ENCODE data around the gene EFNB1.

The EFNB1 gene

DNA sequence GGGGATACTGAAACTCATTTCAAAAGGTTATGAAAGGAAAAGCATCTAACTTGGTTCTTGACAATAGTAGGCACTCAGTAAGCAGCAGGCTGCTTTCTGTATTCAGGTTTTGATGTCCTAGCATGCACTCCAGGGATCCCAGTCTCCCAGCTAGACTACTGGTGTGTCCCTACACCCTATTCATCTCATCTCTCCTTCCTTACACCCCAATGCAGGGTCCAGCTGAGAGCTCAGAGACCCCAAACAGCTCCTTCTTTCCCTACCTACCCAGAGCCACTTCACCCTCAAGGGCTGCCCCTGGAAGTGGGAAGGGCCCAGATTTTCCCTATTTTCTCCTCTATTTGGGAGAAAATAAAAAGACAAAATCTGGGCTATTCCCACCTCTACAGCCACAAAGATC is 1.6 kb upstream of the EFNB1 start:
- no peak overlapping the region for H3K27ac ChIP-seq (ENCODE audit: insufficient read depth, low read depth, low read length, poor library complexity, severe bottlenecking)
- peaks cover 3% of the 10 kb centered on the region for H3K4me1 ChIP-seq (ENCODE audit: control insufficient read depth, insufficient read depth, low read length)
- H3K27me3 ChIP-seq (ENCODE audit: control insufficient read depth, insufficient read depth, low read length, poor library complexity, severe bottlenecking), result no peaks in the 10 kb centered on the region
- no peaks in the 10 kb centered on the region for H3K9me3 ChIP-seq (ENCODE audit: control insufficient read depth, low read length)
- H3K36me3 ChIP-seq (ENCODE audit: control insufficient read depth, insufficient read depth, low read length), result no peaks in the 10 kb centered on the region
- no peak overlapping the region for H3K4me3 ChIP-seq (ENCODE audit: insufficient read depth, low read depth, low read length)

GRCh38 chrX:68827848-68828624 is 785 bp upstream of the EFNB1 start:
- H3K4me3 ChIP-seq (ENCODE audit: insufficient read depth, low read depth, low read length), result peak overlapping the region; percentile 33
- H3K9me3 ChIP-seq (ENCODE audit: control insufficient read depth, low read length), result no peaks in the 10 kb centered on the region
- H3K4me1 ChIP-seq (ENCODE audit: control insufficient read depth, insufficient read depth, low read length), result no peaks in the 10 kb centered on the region
- 3 to 4% methylated on average over 34 to 35 of the region's 35 CpGs for WGBS, 2 experiments
- H3K27ac ChIP-seq (ENCODE audit: insufficient read depth, low read depth, low read length, poor library complexity, severe bottlenecking), result peak overlapping the region; percentile 16
- no peaks in the 10 kb centered on the region for H3K27me3 ChIP-seq (ENCODE audit: control insufficient read depth, insufficient read depth, low read length, poor library complexity, severe bottlenecking)
- no peaks in the 10 kb centered on the region for H3K36me3 ChIP-seq (ENCODE audit: control insufficient read depth, insufficient read depth, low read length)

- WGBS, 2 experiments, result 1% methylated on average over 74 of the region's 74 CpGs
- no peaks in the 10 kb centered on the region for H3K36me3 ChIP-seq (ENCODE audit: control insufficient read depth, insufficient read depth, low read length)
- H3K4me1 ChIP-seq (ENCODE audit: control insufficient read depth, insufficient read depth, low read length), result peaks cover 11% of the 10 kb centered on the region
- peak overlapping the region; percentile 66 for H3K4me3 ChIP-seq (ENCODE audit: insufficient read depth, low read depth, low read length)
- H3K27me3 ChIP-seq (ENCODE audit: control insufficient read depth, insufficient read depth, low read length, poor library complexity, severe bottlenecking), result no peaks in the 10 kb centered on the region
- no peaks in the 10 kb centered on the region for H3K9me3 ChIP-seq (ENCODE audit: control insufficient read depth, low read length)
- no peak overlapping the region for H3K27ac ChIP-seq (ENCODE audit: insufficient read depth, low read depth, low read length, poor library complexity, severe bottlenecking)
Measured at GRCh38 chrX:68829582-68830418, 979 bp downstream of the EFNB1 start.

- Histone ChIP-seq H3K4me1 (ENCODE audit: control insufficient read depth, insufficient read depth, low read length) (peaks cover 20% of the 10 kb centered on the region), H3K27me3 (ENCODE audit: control insufficient read depth, insufficient read depth, low read length, poor library complexity, severe bottlenecking) (no peaks in the 10 kb centered on the region), H3K36me3 (ENCODE audit: control insufficient read depth, insufficient read depth, low read length) (no peaks in the 10 kb centered on the region), H3K9me3 (ENCODE audit: control insufficient read depth, low read length) (no peaks in the 10 kb centered on the region), H3K27ac (ENCODE audit: insufficient read depth, low read depth, low read length, poor library complexity, severe bottlenecking) (no peak overlapping the region), H3K4me3 (ENCODE audit: insufficient read depth, low read depth, low read length) (peak overlapping the region; percentile 66)
- WGBS, 2 experiments, result 3 to 4% methylated on average over 23 to 26 of the region's 29 CpGs
Measured at GRCh38 chrX:68830419-68831404, 1.9 kb downstream of the EFNB1 start.

DNA sequence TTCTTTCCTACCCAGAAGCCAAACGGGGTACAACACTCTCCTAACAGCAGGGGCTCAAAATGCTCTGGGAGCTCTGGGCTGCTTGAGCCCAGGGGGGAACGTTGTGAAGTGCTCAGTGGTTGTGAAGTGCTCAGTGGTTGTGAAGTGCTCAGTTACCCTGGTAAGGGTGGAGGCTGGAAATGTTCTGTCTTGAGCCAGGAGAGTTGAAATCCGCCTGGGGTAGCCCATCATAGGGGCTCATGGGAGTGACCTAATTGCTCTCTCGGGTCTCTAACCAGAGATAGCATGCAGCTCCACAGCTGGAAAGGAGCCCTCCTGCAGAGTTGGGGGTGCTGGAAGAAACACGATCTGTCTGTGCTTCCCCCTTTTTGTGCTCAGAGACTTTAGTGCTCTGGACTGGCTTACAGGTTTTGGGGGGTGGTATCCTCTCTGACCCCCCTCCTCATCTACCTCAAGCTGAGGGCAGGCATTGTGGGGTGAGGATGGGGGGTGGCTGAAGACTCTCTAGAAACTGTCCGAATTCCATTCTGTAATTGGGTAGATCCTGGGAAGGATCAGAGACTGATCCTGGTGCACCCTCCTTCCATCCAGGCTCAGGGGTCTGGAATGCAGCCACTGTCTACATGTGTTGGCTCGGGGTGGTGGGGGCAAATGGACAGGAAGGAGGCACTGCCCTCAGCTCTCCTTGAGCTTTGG is 2.7 kb downstream of the EFNB1 start:
- H3K27me3 ChIP-seq (ENCODE audit: control insufficient read depth, insufficient read depth, low read length, poor library complexity, severe bottlenecking), result no peaks in the 10 kb centered on the region
- peaks cover 28% of the 10 kb centered on the region for H3K4me1 ChIP-seq (ENCODE audit: control insufficient read depth, insufficient read depth, low read length)
- H3K36me3 ChIP-seq (ENCODE audit: control insufficient read depth, insufficient read depth, low read length), result no peaks in the 10 kb centered on the region
- H3K27ac ChIP-seq (ENCODE audit: insufficient read depth, low read depth, low read length, poor library complexity, severe bottlenecking), result no peak overlapping the region
- H3K4me3 ChIP-seq (ENCODE audit: insufficient read depth, low read depth, low read length), result peak overlapping the region; percentile 66
- 1% methylated on average over 7 of the region's 7 CpGs for WGBS, 2 experiments
- no peaks in the 10 kb centered on the region for H3K9me3 ChIP-seq (ENCODE audit: control insufficient read depth, low read length)

DNA sequence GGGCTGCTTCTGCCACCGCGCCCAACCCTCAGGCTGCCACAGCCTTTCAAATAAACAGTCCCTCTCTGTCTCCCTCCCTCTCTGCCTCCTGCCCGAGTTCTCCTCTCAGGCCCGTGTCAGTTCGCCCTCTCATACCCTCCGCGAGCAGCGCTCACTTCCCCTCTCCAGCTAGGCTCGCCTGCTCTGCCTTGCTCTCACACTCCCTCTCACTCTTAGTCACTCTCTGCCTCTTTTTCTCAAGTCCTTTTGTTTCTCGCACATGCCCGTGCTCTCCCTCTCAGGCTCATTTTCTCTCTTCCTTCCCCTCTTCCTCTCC is 3.2 kb downstream of the EFNB1 start:
- 0 to 2% methylated on average over 11 of the region's 11 CpGs for WGBS, 2 experiments

DNA sequence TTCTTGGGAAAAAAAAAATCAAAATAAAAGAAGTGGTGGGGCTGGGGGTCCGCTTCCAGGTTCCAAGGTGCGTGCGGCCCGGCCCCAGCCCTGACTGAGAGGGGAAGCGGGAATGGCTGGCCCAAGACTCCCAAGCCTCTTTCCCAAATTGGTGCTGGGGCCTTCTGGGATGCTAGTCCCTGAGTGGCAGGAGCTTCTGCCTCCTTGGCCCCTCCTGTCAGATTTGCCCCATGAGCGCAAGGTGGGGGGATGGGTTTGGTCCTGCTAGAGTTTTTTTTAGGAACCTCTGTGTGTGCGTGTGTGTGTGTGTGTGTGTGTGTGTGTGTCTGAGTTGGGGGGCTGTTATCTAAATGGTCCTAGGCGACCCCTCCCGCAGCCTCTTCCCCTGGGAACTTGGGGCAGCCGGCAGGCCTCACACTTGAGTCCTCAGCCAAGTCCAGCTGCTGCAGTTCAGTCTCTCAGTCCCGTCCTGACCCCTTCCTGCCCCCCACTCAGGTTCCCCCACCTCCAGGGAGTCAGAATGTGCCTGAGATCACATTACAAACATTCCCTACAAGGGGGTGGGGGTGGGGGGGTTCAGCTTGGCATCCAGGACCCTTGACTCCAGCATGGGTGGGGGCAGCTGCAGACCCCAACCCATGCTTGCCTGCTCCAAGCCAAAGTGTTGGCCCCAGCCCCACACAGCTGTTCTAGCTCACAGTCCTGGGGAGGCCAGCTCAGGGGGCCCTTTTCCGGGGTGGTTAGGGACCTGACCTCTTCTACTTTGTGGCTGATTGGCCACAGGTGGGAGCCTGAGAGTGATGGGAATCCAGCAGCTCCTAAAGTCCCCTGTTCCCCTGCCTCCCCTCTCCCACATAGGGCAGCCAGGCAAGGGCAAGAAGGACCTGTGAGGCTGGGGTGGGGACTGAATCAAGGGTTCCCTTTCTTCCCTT is 4.0 kb downstream of the EFNB1 start:
- no peak overlapping the region for H3K27ac ChIP-seq (ENCODE audit: insufficient read depth, low read depth, low read length, poor library complexity, severe bottlenecking)
- WGBS, 2 experiments, result 21 to 26% methylated on average over 12 of the region's 12 CpGs
- H3K27me3 ChIP-seq (ENCODE audit: control insufficient read depth, insufficient read depth, low read length, poor library complexity, severe bottlenecking), result no peaks in the 10 kb centered on the region
- H3K9me3 ChIP-seq (ENCODE audit: control insufficient read depth, low read length), result no peaks in the 10 kb centered on the region
- no peaks in the 10 kb centered on the region for H3K36me3 ChIP-seq (ENCODE audit: control insufficient read depth, insufficient read depth, low read length)
- H3K4me1 ChIP-seq (ENCODE audit: control insufficient read depth, insufficient read depth, low read length), result peaks cover 32% of the 10 kb centered on the region
- H3K4me3 ChIP-seq (ENCODE audit: insufficient read depth, low read depth, low read length), result peak overlapping the region; percentile 66

More for the DNA sequence above, 3.2 kb downstream of the EFNB1 start:
- Histone ChIP-seq H3K27ac (ENCODE audit: insufficient read depth, low read depth, low read length, poor library complexity, severe bottlenecking) (no peak overlapping the region), H3K36me3 (ENCODE audit: control insufficient read depth, insufficient read depth, low read length) (no peaks in the 10 kb centered on the region), H3K27me3 (ENCODE audit: control insufficient read depth, insufficient read depth, low read length, poor library complexity, severe bottlenecking) (no peaks in the 10 kb centered on the region), H3K4me3 (ENCODE audit: insufficient read depth, low read depth, low read length) (peak overlapping the region; percentile 66), H3K4me1 (ENCODE audit: control insufficient read depth, insufficient read depth, low read length) (peaks cover 32% of the 10 kb centered on the region), H3K9me3 (ENCODE audit: control insufficient read depth, low read length) (no peaks in the 10 kb centered on the region)

GRCh38 chrX:68833448-68833805 is 4.6 kb downstream of the EFNB1 start:
- H3K27ac ChIP-seq (ENCODE audit: insufficient read depth, low read depth, low read length, poor library complexity, severe bottlenecking), result no peak overlapping the region
- WGBS, 2 experiments, result 87 to 92% methylated on average over 6 of the region's 6 CpGs
- no peak overlapping the region for H3K4me3 ChIP-seq (ENCODE audit: insufficient read depth, low read depth, low read length)
- peaks cover 2% of the 10 kb centered on the region for H3K36me3 ChIP-seq (ENCODE audit: control insufficient read depth, insufficient read depth, low read length)
- no peaks in the 10 kb centered on the region for H3K9me3 ChIP-seq (ENCODE audit: control insufficient read depth, low read length)
- H3K27me3 ChIP-seq (ENCODE audit: control insufficient read depth, insufficient read depth, low read length, poor library complexity, severe bottlenecking), result no peaks in the 10 kb centered on the region
- peaks cover 32% of the 10 kb centered on the region for H3K4me1 ChIP-seq (ENCODE audit: control insufficient read depth, insufficient read depth, low read length)

DNA sequence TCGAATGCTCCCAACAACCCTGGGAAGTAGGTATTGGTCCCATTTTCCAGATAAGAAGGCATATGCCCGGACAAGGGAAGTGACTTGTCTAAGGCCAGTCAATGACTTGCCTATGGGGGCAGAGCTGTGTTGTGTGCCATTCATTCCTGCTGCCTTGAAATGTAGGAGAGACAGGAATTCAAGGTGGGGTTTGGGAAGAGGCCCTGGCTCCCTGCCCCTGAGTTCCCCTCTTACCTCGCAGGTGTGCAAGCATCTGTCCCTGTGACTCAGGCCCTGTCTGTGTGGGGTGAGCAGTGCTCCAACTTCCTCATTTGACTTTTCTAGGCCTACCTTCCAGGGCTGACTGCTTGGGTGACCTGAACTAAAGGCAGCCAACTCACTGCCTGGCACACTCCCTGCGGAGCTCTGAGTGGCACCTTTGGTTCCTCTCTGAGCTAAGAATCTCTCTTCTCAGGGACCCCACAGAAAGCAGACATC is 5.1 kb downstream of the EFNB1 start:
- no peak overlapping the region for H3K4me3 ChIP-seq (ENCODE audit: insufficient read depth, low read depth, low read length)

More for the DNA sequence above, 5.1 kb downstream of the EFNB1 start:
- Histone ChIP-seq H3K27ac (ENCODE audit: insufficient read depth, low read depth, low read length, poor library complexity, severe bottlenecking) (no peak overlapping the region), H3K36me3 (ENCODE audit: control insufficient read depth, insufficient read depth, low read length) (peaks cover 4% of the 10 kb centered on the region), H3K9me3 (ENCODE audit: control insufficient read depth, low read length) (no peaks in the 10 kb centered on the region), H3K27me3 (ENCODE audit: control insufficient read depth, insufficient read depth, low read length, poor library complexity, severe bottlenecking) (no peaks in the 10 kb centered on the region), H3K4me1 (ENCODE audit: control insufficient read depth, insufficient read depth, low read length) (peaks cover 32% of the 10 kb centered on the region)
- 91 to 94% methylated on average over 4 of the region's 4 CpGs for WGBS, 2 experiments

Measured in ectodermal cell (in vitro differentiated cells).